ENCODE data around the gene ADGRL3. TPM values are rescaled to one million over a fixed set of nuclear protein-coding genes. Genes with fewer than 3 reads are reported as not detected.

The ADGRL3 gene
- total RNA-seq, 1 donor from 2014 or later, result 31.3 TPM

GRCh38 chr4:62018537-62018936 is 818.4 kb downstream of the ADGRL3 start:
- Histone ChIP-seq H3K4me3 (ENCODE audit: insufficient read depth, low read depth, low read length) (no peak overlapping the region), H3K4me1 (ENCODE audit: insufficient read depth, low read length) (no peaks in the 10 kb centered on the region), H3K9me3 (ENCODE audit: insufficient read depth, low read depth, low read length) (no peaks in the 10 kb centered on the region), H3K36me3 (ENCODE audit: insufficient read depth, low read length) (no peaks in the 10 kb centered on the region), H3K27me3 (ENCODE audit: insufficient read depth, low read length) (no peaks in the 10 kb centered on the region), H3K4me2 (ENCODE audit: low read length) (no peak overlapping the region), H2AFZ (ENCODE audit: low read depth, low read length) (no peak overlapping the region), H4K20me1 (ENCODE audit: insufficient read depth, low read length) (no peaks in the 10 kb centered on the region), H3K79me2 (ENCODE audit: insufficient read depth, low read length) (no peaks in the 10 kb centered on the region), H3K9ac (ENCODE audit: low read length) (no peak overlapping the region), H3K27ac (ENCODE audit: low read depth, low read length) (no peak overlapping the region)
- no peaks in the 10 kb centered on the region for H3K36me3 Mint-ChIP-seq (ENCODE audit: low read depth, unreplicated experiment)
- H3K4me1 Mint-ChIP-seq (ENCODE audit: low read depth, unreplicated experiment), result peaks cover 13% of the 10 kb centered on the region
- H3K27ac Mint-ChIP-seq (ENCODE audit: unreplicated experiment), result no peak overlapping the region
- H3K27me3 Mint-ChIP-seq (ENCODE audit: low read depth, unreplicated experiment), result no peaks in the 10 kb centered on the region
- no peak for DNase-seq (ENCODE audit: low read depth)
- TF ChIP-seq CTCF (IDR thresholded peaks at IDR 0.05; ENCODE audit: insufficient read depth, low read depth, low read length), result no peak
- no peak for TF ChIP-seq EZH2 (IDR thresholded peaks at IDR 0.05; ENCODE audit: insufficient read depth, low read length)
- H3K4me3 Mint-ChIP-seq (ENCODE audit: unreplicated experiment), result no peak overlapping the region
- no peaks in the 10 kb centered on the region for H3K9me3 Mint-ChIP-seq (ENCODE audit: unreplicated experiment)
- FAIRE-seq, result no peak

- H3K4me1 Mint-ChIP-seq (ENCODE audit: low read depth, unreplicated experiment), result peaks cover 2% of the 10 kb centered on the region
- FAIRE-seq, result no peak
Measured at GRCh38 chr4:62023633-62024032, 823.5 kb downstream of the ADGRL3 start.

More at GRCh38 chr4:62023633-62024032, 823.5 kb downstream of the ADGRL3 start:
- no peak for TF ChIP-seq EZH2 (IDR thresholded peaks at IDR 0.05; ENCODE audit: insufficient read depth, low read length)
- no peak for TF ChIP-seq CTCF (IDR thresholded peaks at IDR 0.05; ENCODE audit: insufficient read depth, low read depth, low read length)
- H4K20me1 ChIP-seq (ENCODE audit: insufficient read depth, low read length), result no peaks in the 10 kb centered on the region
- H3K27ac ChIP-seq (ENCODE audit: low read depth, low read length), result no peak overlapping the region
- Mint-ChIP-seq H3K27ac (ENCODE audit: unreplicated experiment) (no peak overlapping the region), H3K27me3 (ENCODE audit: low read depth, unreplicated experiment) (no peaks in the 10 kb centered on the region), H3K9me3 (ENCODE audit: unreplicated experiment) (no peaks in the 10 kb centered on the region), H3K36me3 (ENCODE audit: low read depth, unreplicated experiment) (no peaks in the 10 kb centered on the region), H3K4me3 (ENCODE audit: unreplicated experiment) (no peak overlapping the region)
- H3K4me3 ChIP-seq (ENCODE audit: insufficient read depth, low read depth, low read length), result no peak overlapping the region
- H3K79me2 ChIP-seq (ENCODE audit: insufficient read depth, low read length), result no peaks in the 10 kb centered on the region
- H2AFZ ChIP-seq (ENCODE audit: low read depth, low read length), result no peak overlapping the region
- no peaks in the 10 kb centered on the region for H3K27me3 ChIP-seq (ENCODE audit: insufficient read depth, low read length)
- no peak for DNase-seq (ENCODE audit: low read depth)
- H3K36me3 ChIP-seq (ENCODE audit: insufficient read depth, low read length), result no peaks in the 10 kb centered on the region
- H3K4me2 ChIP-seq (ENCODE audit: low read length), result no peak overlapping the region
- no peak overlapping the region for H3K9ac ChIP-seq (ENCODE audit: low read length)
- no peaks in the 10 kb centered on the region for H3K9me3 ChIP-seq (ENCODE audit: insufficient read depth, low read depth, low read length)
- no peaks in the 10 kb centered on the region for H3K4me1 ChIP-seq (ENCODE audit: insufficient read depth, low read length)
